ENCODE results near the gene ALKBH2.

DNA sequence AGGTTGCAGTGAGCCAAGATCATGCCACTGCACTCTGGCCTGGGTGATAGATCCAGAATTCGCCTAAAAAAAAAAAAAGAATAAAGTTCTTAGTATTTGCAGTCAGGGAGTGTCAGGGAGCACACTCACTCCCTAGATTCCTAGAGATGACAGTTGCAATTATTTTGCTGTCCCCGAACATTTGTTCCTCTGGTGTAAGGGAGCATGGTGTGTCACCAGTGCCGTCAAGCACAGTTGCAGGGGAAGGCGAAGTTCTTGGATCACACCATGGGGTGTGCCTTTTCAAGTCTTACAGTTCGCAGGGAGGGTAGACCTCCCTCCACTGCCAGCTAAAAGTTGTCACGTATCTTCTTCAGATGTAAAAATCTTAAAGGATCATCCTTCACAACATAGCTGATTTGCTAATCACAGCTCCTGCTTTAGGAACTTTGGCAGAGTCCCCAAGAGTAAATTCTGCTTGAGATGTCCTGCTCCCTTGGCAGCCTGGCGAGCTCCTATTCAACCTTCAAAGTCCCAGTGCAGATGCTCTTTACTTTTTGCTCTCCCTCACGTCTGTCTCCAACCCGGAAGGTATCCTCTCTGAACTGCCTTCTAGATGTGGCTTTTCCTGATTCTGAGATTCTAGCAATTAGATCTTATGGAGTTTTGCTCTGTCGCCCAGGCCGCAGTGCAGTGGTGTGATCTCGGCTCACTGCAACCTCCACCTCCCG is 34.4 kb upstream of the ALKBH2 start:
- TF ChIP-seq, protein P1, sequence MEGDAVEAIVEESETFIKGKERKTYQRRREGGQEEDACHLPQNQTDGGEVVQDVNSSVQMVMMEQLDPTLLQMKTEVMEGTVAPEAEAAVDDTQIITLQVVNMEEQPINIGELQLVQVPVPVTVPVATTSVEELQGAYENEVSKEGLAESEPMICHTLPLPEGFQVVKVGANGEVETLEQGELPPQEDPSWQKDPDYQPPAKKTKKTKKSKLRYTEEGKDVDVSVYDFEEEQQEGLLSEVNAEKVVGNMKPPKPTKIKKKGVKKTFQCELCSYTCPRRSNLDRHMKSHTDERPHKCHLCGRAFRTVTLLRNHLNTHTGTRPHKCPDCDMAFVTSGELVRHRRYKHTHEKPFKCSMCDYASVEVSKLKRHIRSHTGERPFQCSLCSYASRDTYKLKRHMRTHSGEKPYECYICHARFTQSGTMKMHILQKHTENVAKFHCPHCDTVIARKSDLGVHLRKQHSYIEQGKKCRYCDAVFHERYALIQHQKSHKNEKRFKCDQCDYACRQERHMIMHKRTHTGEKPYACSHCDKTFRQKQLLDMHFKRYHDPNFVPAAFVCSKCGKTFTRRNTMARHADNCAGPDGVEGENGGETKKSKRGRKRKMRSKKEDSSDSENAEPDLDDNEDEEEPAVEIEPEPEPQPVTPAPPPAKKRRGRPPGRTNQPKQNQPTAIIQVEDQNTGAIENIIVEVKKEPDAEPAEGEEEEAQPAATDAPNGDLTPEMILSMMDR (IDR thresholded peaks at IDR 0.05 in 4 of 5, conservative IDR thresholded peaks at IDR 0.05 in 1 of 5): no peak
- TF ChIP-seq POLR2A (IDR thresholded peaks at IDR 0.05): peak in 1 of 2 donors; percentile 53

Measured in gastrocnemius medialis (tissue), 4 donors.